Right lobe of liver (tissue), 4 donors: ENCODE data around the gene FER.

Experiments
- CTCF ChIP-seq, 4 donors: fragments of 200-600 bp in 3 of 4; fragments of 450-650 bp in 1 of 4; IDR thresholded peaks; one replicate each; pipeline versions ENCODE4 v1.5.1 to v1.8.0; 2016 to 2022; ENCODE audit warnings: antibody characterized with exemption in 4 of 4, mild to moderate bottlenecking in 2 of 4
- POLR2A ChIP-seq: fragments of 450-650 bp; IDR thresholded peaks from one replicate; pipeline ENCODE4 v1.6.1; 2017; ENCODE audit warnings: antibody characterized with exemption, mild to moderate bottlenecking
- donor health status: DM: no; HTN: no; CAD: no.
- donor health status: DM: no; HTN: no; CAD: no.
- donor health status: DM: no; HTN: yes; CAD: no.

- TF ChIP-seq CTCF (IDR thresholded peaks at IDR 0.05) (no peak), POLR2A (no peak)
Observed at GRCh38 chr5:108900668-108901067, 153.0 kb downstream of the FER start.
